NT2/D1 (cell line): Measurements from ENCODE around the gene TUBA4A.

Source experiments
- SUZ12 ChIP-seq: IDR thresholded peaks from 2 replicates; pipeline ENCODE4 v1.6.1; 2011; ENCODE audit not compliant: insufficient read length, insufficient read depth; ENCODE audit errors: extremely low read depth
- YY1 ChIP-seq: IDR thresholded peaks from 2 replicates; pipeline ENCODE4 v1.6.1; 2011; ENCODE audit not compliant: insufficient read length, insufficient read depth
- ZNF274 ChIP-seq: IDR thresholded peaks from 2 replicates; pipeline ENCODE4 v1.6.1; 2011; ENCODE audit warnings: mild to moderate bottlenecking, low read depth, low read length

DNA sequence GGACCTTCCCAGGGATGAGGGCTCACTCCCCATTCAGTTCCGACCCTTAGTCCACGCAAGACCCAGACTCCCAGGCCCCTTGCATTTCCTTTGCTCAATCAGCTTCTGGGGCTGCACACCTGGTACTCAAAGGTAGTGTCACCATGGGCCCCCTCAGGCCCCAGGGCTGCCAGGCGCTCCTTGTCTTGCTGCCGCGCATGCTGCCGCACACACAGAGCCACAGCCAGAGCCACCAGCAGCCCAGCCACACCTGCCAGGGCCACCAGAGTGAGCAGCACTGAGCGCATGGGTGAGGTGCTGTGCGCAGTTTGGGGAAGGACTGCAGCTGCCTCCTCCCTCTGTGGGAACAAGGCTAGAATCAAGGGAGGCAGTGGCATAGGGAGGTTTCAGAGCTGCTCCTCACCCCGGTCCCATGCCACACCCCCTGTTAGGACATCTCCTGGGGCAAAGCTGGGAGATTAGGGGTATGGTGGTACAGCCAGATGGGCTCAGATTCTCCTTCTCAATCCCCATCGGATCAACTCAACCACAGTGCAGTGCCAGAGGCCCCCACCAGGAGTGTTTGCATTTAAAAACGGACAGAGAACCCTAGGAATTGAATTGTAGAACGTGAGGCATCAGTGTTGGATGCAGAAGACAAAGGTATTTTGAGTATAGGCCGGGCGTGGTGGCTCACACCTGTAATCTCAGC lies 44.2 kb upstream of the TUBA4A start:
- TF ChIP-seq SUZ12 (no peak), ZNF274 (no peak), YY1 (no peak)
